ENCODE data around the gene FAM20A.

Gene FAM20A

DNA sequence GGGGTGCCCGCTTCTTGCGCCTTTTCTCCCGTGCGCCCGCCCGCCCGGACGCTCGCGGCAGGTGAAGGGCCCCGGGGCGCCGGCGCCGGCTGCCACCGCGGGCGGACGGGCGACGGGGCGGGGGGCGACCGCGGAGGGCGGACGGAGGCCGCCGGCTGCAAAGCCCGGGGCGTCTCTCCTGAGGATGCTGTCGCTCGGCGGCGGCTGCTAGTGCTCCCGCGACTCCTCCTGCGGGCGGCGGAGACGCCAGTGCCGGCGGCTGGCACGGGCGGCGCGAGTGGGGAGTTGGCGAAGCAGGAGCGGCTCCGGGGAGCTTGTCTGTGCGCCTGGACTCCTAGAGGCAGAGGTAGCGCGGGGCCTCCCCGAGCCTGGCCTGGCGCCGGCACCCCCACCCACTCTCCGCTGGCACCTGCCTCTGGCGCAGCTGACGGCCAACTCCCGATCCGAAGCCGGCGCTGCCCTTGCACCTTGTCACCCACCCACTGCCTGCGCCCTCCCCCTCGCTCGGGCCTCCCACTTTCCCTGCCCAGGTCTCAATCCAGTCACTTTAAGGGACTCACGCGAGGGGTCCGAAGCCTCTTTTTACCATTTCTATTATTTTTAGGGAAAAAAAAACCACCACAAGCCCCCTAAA lies at the start of gene FAM20A:
Gene FAM20A, minus strand, starts transcription at position 437 of the 634 bp plus-strand sequence. CDS start 701 bp downstream, outside the sequence.
- no peak for DNase-seq

DNA sequence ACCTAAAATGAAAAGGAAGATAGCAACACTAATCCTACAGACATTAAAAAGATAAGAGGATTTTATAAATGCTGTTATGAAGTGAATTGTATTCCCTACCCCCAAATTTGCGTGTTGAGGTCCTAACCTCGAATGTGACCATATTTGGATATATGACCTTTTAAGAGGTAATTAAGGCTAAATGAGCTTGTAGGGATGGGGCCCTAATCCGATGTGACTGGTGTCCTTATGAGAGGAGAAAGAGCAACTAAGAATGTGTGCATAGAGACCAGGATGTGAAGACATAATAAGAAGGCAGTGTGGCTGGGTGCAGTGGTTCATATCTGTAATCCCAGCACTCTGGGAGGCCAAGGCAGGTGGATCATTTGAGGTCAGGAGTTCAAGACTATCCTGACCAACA lies 48.2 kb upstream of the FAM20A start:
- DNase-seq: no peak

GRCh38 chr17:68646626-68647526 lies 45.7 kb upstream of the FAM20A start:
- DNase-seq: peak; percentile 60

GRCh38 chr17:68642118-68642412 lies 40.9 kb upstream of the FAM20A start:
- no peak for DNase-seq

DNA sequence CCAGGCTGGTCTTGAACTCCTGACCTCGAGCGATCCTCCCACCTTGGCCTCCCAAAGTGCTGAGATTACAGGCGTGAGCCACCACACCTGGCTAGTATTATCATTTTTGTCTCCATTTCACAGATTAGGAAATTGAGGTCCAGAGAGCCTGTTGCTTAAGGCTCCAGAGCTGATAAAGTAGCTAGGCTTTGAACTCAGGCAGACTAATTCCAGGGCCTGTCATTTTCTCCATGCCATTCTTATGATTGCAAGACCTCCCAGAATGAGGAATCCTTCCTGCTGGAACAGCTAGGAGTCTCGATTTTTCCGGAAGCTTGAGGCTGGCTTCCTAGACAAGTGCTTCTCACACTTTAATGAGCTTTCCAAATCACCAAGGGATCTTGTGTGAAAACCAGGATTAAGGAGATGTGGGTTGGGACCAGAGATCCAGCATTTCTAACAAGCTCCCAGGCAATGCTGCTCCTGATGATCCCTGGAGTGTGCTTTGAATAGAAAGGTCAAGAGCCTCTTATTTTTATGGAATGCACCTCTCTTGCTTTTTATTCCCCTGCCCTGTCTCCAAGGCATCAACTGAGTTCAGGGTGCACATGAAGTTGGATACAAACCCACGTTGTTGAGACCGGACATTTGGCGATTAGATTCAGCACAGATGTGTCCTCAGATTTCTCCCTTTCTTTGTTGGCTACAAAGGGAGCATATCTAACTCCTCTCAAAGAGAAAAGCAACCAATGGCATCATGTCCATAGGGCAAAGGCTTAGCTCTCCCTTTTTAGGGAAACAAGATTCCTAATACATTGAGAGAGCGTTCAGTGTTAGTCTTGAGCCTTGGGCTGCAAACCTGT lies 40.3 kb upstream of the FAM20A start:
- DNase-seq: no peak

GRCh38 chr17:68640242-68640989 lies 39.2 kb upstream of the FAM20A start:
- no peak for DNase-seq

DNA sequence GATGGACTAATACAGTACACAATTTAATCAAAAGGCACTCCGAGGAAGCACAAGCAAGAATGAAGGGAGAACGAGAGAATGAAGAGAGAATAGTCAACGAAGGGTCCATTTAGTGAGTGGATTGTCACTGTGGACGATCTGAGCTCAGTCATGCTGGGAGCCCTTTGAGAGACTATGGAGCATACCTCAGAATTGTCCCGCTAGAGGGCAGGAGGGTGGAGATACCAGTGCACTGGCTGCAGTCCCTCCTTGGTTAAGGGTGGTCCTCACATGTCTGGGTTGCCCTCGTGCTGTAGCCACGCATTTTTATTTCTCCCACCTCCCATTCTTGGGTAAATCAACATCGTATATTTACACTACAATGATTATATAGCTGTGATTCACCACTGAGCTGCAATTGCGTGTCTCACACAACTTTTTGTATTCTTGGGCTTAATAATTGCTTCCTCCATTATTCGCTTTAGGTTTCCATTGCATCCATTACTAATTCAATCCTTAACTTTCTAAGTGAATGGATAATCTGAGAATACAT lies 33.2 kb upstream of the FAM20A start:
- DNase-seq: no peak

GRCh38 chr17:68628576-68628957 lies 27.4 kb upstream of the FAM20A start:
- no peak for DNase-seq

- no peak for DNase-seq
These were observed 26.9 kb upstream of the FAM20A start for GRCh38 chr17:68627956-68628575.

- DNase-seq: no peak
These were observed 23.2 kb upstream of the FAM20A start for GRCh38 chr17:68624381-68624780.

DNA sequence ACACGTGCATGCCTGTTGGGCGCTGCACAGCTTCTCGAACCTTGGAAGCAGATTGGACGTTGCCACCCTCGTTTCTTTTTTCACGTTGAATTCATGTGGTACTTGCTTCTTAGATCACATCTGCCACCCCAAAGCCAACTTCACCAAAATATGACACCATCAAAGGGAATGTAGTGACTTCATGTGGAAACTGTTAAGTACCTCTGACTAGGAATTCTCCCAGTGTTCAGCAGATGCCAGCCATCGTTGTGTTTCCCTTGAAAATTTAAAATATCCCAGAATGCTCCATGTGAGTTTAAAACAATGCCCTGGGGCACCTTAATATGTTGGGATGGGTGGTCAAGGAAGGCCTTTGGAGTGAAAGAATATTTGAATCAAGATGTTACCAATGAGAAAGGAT lies 22.6 kb upstream of the FAM20A start:
- no peak for DNase-seq

DNA sequence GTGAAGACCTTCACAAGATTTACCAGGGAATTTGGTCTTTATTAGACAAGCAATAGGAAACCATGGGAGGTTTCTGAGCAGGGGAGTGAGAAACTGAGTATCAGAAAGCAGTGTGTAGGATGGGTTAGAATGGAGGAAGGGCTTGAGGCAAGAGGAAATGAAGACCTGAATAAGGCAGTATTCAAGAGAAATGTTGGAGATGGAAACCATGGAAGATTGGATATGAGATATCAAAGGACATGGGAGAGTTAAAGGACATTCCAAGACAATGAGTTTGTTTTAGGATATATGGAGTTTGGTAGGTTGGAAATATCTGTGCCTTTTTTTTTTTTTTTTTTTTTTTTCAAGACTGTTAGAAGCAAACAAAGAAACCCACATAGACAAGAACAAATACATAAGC lies 21.3 kb upstream of the FAM20A start:
- no peak for DNase-seq

DNA sequence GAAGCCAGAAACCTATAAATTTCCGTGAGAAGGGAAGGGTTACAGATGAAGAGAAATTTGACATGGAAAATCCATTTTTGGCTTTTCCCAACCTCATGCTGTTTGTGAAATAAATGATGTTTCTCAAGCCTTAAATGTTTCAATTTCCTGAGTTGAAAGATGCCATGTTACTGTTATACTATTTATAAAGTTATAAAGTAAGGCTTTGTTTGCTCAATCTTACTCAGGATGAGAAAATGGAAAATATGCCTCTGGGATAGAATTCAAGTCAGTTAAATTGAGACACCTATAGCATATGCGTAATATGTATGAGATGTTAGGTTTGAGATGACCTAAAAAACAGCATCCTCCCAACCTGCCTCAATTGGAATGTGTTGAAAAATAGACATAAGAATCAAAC lies 19.9 kb upstream of the FAM20A start:
- DNase-seq: no peak

GRCh38 chr17:68616334-68616733 lies 15.2 kb upstream of the FAM20A start:
- DNase-seq: no peak

- DNase-seq: no peak
These were observed 13.6 kb upstream of the FAM20A start for GRCh38 chr17:68614718-68615117.

DNA sequence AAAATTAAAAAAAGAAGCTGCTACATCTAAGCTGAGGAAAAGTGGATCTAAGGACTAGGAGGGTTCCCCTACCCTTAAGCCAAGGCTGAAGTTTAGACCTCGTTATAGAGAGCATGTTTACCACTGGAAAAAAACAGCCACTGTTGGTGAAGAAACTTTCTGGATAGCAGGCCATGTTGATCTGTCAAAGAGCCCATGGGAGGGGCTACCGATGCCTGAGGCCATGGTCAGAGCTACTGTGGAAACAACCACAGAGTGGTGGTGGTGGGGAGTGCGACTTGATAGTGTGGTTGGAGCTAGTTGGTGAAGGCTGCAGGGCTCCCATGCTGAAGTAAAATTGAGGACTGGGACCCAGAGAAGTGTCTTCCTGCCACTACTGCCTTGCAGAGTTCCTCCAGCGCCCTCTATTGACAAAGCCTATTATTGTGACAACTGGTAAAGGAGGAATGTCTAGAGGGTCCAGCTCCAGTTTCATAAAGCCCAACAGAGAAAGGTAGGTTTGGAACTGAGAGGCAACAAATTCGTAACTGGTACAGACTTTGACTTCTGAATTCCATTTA lies 12.7 kb upstream of the FAM20A start:
- no peak for DNase-seq

GRCh38 chr17:68612923-68613292 lies 11.7 kb upstream of the FAM20A start:
- DNase-seq: no peak

DNA sequence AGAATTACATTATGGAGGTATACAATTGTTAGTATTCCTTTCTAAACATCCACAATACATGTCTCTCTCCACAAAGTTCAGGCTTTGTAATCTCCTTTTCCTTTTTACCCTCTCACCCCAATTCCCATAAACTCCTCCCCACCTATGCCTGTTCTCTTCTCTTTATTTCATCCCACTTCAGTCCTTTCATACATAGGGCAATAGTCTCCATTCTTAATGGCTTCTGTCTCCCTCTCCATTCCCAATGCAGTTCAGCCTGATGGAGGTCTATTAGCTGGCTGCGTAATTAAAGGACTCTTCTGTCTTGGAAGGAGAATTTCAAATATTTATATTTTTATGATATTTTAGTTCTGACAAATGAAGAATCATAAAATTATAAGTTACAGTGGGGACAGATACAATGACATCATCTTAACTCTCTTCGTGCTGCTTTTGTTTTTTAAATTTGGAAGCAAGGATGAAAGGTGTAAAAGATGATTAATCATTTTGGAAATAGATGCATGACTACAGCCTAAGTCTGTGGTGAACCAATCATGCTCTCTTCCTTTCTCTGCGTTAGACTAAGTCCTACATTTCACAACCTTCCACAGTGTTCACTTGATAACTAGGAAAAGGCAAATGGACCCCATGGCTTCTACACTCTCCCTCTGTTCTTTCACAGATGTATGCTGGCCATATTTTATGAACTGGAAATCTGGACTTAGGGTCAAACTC lies 11.2 kb upstream of the FAM20A start:
- no peak for DNase-seq

- DNase-seq: no peak
These were observed 10.4 kb upstream of the FAM20A start for GRCh38 chr17:68611353-68612208.

DNA sequence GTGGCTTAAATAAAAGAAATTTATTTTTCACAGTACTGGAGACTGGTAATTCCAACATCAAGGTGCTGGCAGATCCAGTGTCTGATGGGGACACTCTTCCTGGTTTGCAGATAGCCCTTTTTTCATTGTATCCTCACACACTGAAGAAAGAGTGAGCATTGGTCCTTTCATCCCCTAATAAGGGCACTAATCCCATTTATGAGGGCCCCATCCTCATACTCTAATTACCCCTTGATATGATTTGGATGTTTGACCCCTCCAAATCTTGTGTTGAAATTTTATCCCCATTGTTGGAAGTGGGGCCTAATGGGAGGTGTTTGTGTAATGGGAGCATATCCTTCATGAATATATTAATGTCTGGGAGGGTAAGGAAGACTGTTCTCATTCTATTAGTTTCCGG lies 9.4 kb upstream of the FAM20A start:
- DNase-seq: no peak

All from NCI-H1105 treated with DMSO at 0.1 percent for 48 hours (cell line).